ENCODE data around the gene THBD. TPM values are rescaled to one million over a fixed set of nuclear protein-coding genes. Genes with fewer than 3 reads are reported as not detected.

Gene THBD
- total RNA-seq, 1 donor from 2014 or later, result 326 TPM

DNA sequence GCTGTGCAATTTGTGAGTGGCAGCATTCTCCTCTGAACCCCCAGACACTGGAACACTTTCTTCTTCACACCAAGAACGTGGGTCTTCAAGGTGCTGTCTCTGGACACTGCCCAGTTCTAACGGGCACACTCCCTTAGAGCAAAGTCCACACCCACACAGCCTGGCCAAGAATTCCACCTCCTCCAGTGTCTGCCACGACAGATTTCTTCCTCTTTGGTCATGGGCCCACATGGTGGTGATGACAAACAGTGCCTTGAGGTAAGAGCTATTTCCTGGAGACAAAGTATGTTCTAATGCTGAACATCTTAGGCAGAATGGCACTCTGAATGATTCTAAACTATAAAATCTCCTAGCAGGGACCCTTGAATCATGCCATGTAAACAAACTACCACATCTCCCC, 39.8 kb downstream of the THBD start:
- TF ChIP-seq, protein P1, sequence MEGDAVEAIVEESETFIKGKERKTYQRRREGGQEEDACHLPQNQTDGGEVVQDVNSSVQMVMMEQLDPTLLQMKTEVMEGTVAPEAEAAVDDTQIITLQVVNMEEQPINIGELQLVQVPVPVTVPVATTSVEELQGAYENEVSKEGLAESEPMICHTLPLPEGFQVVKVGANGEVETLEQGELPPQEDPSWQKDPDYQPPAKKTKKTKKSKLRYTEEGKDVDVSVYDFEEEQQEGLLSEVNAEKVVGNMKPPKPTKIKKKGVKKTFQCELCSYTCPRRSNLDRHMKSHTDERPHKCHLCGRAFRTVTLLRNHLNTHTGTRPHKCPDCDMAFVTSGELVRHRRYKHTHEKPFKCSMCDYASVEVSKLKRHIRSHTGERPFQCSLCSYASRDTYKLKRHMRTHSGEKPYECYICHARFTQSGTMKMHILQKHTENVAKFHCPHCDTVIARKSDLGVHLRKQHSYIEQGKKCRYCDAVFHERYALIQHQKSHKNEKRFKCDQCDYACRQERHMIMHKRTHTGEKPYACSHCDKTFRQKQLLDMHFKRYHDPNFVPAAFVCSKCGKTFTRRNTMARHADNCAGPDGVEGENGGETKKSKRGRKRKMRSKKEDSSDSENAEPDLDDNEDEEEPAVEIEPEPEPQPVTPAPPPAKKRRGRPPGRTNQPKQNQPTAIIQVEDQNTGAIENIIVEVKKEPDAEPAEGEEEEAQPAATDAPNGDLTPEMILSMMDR (IDR thresholded peaks at IDR 0.05), result no peak
- DNase-seq (ENCODE audit: low spot score in 2 of 2), result no peak
- no peaks in the 10 kb centered on the region for H3K36me3 ChIP-seq
- no peak overlapping the region for H3K4me3 ChIP-seq
- intact Hi-C loops (cut with DNase I), result no loop called here
- no peaks in the 10 kb centered on the region for H3K27me3 ChIP-seq
- no peaks in the 10 kb centered on the region for H3K4me1 ChIP-seq
- no peak overlapping the region for H3K27ac ChIP-seq
- no peaks in the 10 kb centered on the region for H3K9me3 ChIP-seq

DNA sequence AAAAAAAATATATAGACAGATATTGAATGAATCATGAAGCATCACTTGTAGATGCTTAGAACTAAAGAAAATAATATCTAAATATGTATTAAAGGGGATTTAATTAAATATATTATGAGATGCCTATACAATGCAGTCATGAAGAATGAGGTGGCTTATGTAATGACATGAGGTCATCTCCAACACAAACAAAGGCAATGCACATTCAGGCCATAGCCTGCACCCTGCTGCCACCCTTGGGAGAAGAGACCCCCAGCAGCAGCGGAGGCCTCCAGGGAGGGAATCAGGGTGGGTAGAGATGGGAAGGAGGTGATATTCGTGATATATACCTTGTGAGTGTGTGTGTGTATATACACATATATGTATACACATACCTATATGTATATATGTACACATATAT, 40.8 kb downstream of the THBD start:
- Histone ChIP-seq H3K27me3 (no peaks in the 10 kb centered on the region), H3K9me3 (no peaks in the 10 kb centered on the region), H3K27ac (no peak overlapping the region), H3K4me3 (no peak overlapping the region), H3K4me1 (no peaks in the 10 kb centered on the region), H3K36me3 (no peaks in the 10 kb centered on the region)
- DNase-seq (ENCODE audit: low spot score in 2 of 2), result no peak
- TF ChIP-seq, protein P1 (IDR thresholded peaks at IDR 0.05), result no peak
- intact Hi-C loops (cut with DNase I), result no loop called here

DNA sequence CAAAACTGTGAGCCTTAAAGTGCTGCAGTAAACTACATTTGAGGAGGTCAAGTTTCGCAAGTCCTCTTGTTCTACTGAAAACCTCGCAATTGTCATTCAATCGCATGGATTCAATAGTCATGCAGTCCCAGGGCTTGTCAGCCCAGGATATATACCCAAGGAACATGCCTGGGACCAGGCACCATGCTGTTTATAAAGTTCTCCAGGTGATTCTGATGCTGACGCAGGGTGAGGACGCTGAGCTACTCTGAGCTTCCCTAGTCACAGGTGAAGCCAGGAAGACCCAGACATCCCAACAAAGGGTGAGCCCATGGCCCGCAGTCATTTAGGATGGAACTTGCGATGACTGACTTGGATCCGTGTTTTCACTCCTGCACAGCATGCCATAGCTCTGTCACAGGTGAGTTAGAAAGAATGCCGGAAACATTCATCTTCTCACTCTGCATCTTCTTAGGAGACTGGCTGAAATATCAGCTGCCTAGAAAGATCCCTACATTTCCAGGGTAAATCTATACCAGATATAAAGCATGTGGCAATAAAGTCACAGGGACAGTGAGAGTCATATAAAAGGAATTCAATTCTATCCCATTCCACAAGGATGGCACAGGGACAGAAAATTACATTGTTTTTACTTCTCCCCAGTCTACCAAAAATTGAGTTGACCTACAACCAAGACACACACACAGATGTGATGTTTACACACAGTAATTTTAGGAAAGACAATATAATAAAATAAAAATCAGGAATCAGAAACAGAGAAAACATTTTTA, 41.4 kb downstream of the THBD start:
- H3K27me3 ChIP-seq, result no peaks in the 10 kb centered on the region
- H3K4me1 ChIP-seq, result no peaks in the 10 kb centered on the region
- DNase-seq (ENCODE audit: low spot score in 2 of 2), result no peak
- H3K9me3 ChIP-seq, result no peaks in the 10 kb centered on the region
- H3K27ac ChIP-seq, result no peak overlapping the region
- H3K36me3 ChIP-seq, result no peaks in the 10 kb centered on the region
- intact Hi-C loops (cut with DNase I), result no loop called here
- TF ChIP-seq, protein P1 (IDR thresholded peaks at IDR 0.05), result no peak
- no peak overlapping the region for H3K4me3 ChIP-seq

DNA sequence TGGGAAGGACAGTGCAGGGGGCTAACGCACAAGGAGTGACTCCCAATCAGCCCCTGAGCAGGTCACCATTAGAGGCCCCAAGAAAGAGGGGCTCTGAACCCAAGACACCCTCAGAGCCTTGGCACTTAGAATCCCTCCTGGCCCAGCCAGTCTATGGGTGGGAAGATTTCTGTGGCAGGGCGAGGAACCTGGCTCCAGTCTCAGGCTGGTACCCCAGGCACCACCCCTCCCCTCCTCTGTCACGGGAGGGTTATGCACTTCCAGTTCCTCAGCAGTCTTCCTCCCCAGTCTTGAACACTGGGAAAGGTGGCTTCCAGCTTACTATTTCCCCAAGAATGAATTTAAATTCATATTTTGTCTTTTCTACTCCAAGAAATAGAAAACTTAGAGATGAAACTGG, 42.0 kb downstream of the THBD start:
- Histone ChIP-seq H3K9me3 (no peaks in the 10 kb centered on the region), H3K27me3 (no peaks in the 10 kb centered on the region), H3K4me3 (no peak overlapping the region), H3K4me1 (no peaks in the 10 kb centered on the region), H3K27ac (no peak overlapping the region), H3K36me3 (no peaks in the 10 kb centered on the region)
- TF ChIP-seq, protein P1 (IDR thresholded peaks at IDR 0.05), result no peak
- DNase-seq (ENCODE audit: low spot score in 2 of 2), result no peak
- intact Hi-C loops (cut with DNase I), result no loop called here

DNA sequence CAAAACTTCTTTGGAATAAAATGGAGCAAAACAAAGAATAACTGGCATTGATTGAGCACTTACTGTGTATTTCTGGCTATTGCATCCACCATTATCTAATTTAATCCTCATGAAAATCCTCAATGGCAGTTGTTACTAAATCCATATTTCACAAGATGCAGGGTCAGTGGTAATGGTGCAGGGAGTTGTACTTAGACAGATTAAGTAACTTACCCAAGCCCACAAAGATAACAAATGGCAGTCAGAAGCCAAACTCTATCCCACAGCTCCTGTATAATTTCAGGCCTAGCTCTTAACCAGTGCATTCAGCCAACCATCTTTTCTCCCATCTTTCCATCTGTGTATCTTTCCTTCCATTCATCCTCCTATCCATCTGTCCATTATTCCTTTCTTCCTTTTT, 43.7 kb downstream of the THBD start:
- intact Hi-C loops (cut with DNase I), result no loop called here
- TF ChIP-seq, protein P1 (IDR thresholded peaks at IDR 0.05), result no peak
- H3K9me3 ChIP-seq, result no peaks in the 10 kb centered on the region
- DNase-seq (ENCODE audit: low spot score in 2 of 2), result no peak
- no peaks in the 10 kb centered on the region for H3K36me3 ChIP-seq
- H3K27me3 ChIP-seq, result no peaks in the 10 kb centered on the region
- H3K27ac ChIP-seq, result no peak overlapping the region
- no peaks in the 10 kb centered on the region for H3K4me1 ChIP-seq
- H3K4me3 ChIP-seq, result no peak overlapping the region
